Neutrophil (primary cell): ENCODE measurements around the gene LIMD2.

Experiments
- H3K27ac ChIP-seq: fragments of 200-600 bp; sonication (generic); 2 replicates; pipeline ENCODE4 v1.5.1; 2016; ENCODE audit warnings: mild to moderate bottlenecking, moderate library complexity
- H3K27me3 ChIP-seq: fragments of 200-600 bp; sonication (generic); 2 replicates; pipeline ENCODE4 v1.6.0; 2016; ENCODE audit warnings: mild to moderate bottlenecking
- H3K36me3 ChIP-seq: fragments of 200-600 bp; sonication (generic); 2 replicates; pipeline ENCODE4 v1.5.1; 2017
- H3K4me1 ChIP-seq, 2 experiments: fragments of 200-600 bp in 1 of 2; sonication (generic) in 1 of 2; 1 replicate in 1 of 2; 2 replicates in 1 of 2; pipeline versions ENCODE4 v1.5.1 to v1.6.1; 2013 to 2016; ENCODE audit warnings: low read depth in 1 of 2, low read length in 1 of 2, mild to moderate bottlenecking in 1 of 2, moderate library complexity in 1 of 2; ENCODE audit not compliant: control insufficient read depth in 1 of 2, insufficient read depth in 1 of 2
- H3K4me3 ChIP-seq, 2 experiments: fragments of 200-600 bp in 1 of 2; sonication (generic) in 1 of 2; 1 replicate in 1 of 2; 2 replicates in 1 of 2; pipeline ENCODE4 v1.5.1; 2013 to 2016; ENCODE audit warnings: low read depth in 1 of 2, low read length in 1 of 2, mild to moderate bottlenecking in 1 of 2, moderate library complexity in 1 of 2
- H3K9me3 ChIP-seq: fragments of 200-600 bp; sonication (generic); 2 replicates; pipeline ENCODE4 v1.5.1; 2016
- TF ChIP-seq, protein P1 (sequence below): fragments of 200-600 bp; sonication (generic); IDR thresholded peaks from 2 replicates; pipeline ENCODE4 v1.5.1; 2016; ENCODE audit warnings: antibody characterized with exemption

LIMD2 gene

DNA sequence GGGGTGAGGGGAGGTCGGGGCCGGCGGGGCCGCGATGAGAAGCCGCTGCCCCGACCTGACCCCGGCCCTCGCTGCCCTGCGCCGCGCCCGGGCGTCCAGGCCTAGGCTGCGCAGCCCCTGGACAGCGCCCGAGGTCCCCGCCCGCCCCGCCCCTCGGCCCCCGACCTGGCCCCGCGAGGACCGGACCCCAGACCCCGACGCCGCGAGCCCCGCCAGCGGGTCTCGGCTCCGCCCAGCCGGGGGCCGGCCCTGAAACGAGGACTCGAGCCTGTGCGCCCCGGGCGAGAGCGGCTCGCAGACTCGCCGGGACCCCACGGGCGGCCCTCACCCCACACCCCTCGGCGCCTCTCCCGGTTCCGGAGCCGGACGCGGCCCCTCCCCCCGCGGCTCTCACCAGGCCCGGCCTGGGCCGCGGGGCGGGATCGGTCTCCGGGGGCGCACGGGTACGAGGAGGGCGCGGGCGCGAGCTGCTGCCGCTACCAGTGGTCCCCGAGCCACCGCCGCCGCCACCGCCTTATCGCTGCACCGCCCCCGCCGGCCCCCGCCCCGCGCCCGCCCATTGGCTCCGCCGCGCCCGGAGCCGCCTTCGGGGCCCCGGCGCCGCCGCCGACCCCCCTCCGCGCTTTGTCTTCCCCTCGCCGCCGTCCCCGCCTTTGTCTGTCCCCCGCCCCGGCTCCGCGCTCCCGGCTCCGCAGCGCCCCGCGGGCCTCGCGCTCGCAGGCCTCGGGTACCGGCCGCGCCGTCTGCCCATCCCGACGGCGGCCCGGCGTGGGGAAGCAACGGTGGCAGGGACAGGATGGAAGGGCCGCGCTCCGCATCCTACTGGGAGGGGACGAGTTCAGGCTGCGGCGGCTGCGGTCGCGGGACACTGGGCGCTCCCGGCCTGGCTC, at the start of gene LIMD2:
Gene LIMD2, minus strand, starts transcription at position 488 of the 890 bp plus-strand sequence. CDS start 827 bp downstream, outside the sequence.
- Histone ChIP-seq H3K4me3 (peak within 1 kb of the TSS; percentile 73 to 98), H3K9me3 (no peaks in the 10 kb centered on the region), H3K36me3 (peaks cover 59% of the 10 kb centered on the region), H3K27me3 (no peaks in the 10 kb centered on the region), H3K27ac (peak within 1 kb of the TSS; percentile 100), H3K4me1 (peaks cover 43 to 53% of the 10 kb centered on the region in 2 experiments)
- TF ChIP-seq, protein P1, sequence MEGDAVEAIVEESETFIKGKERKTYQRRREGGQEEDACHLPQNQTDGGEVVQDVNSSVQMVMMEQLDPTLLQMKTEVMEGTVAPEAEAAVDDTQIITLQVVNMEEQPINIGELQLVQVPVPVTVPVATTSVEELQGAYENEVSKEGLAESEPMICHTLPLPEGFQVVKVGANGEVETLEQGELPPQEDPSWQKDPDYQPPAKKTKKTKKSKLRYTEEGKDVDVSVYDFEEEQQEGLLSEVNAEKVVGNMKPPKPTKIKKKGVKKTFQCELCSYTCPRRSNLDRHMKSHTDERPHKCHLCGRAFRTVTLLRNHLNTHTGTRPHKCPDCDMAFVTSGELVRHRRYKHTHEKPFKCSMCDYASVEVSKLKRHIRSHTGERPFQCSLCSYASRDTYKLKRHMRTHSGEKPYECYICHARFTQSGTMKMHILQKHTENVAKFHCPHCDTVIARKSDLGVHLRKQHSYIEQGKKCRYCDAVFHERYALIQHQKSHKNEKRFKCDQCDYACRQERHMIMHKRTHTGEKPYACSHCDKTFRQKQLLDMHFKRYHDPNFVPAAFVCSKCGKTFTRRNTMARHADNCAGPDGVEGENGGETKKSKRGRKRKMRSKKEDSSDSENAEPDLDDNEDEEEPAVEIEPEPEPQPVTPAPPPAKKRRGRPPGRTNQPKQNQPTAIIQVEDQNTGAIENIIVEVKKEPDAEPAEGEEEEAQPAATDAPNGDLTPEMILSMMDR, result no peak

DNA sequence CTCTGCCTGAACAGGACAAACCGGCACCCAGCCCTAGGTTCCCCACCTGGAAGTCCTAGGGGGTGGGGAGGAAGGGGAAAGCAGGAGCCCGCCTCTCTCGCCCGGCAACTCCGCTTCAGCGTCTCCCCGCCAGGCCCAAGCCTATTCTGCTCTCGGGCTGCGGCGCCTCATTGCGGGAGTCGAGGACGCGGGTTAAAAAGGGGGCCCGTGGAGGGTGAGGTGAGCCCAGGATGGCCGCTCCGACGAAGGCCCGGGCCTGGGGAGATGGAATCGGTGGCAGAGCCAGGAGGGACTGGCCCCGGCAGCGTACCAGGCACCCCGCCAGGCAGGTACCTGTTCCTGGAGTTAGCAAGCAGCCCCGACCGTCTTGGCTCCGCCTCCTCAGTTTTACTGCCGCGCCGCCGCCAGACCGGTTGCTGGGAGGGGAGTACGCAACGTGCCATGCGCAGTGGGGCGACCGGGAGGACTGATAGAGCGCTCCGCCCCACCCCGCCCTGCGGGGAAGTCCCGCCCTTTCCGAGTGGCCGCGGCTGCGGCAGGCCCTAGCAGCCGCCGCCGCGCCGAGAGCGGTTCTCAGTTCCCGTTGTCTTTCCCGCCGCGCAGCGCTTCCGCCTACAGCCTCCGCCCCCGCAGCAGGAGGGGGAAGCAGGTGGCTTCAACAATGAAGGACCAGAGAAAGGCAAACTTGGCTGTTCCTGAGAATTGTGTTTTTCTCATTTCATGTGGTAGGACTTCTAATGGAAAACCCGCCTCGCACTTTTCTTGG, 41.7 kb upstream of the LIMD2 start, which contains the start of gene STRADA:
Gene STRADA, minus strand, starts transcription at position 392 of the 766 bp plus-strand sequence. CDS start 13,430 bp downstream, outside the sequence.
- peaks cover 8% of the 10 kb centered on the region for H3K36me3 ChIP-seq
- no peaks in the 10 kb centered on the region for H3K27me3 ChIP-seq
- TF ChIP-seq, protein P1, result peak; percentile 57
- no peaks in the 10 kb centered on the region for H3K9me3 ChIP-seq
- peaks cover 55 to 59% of the 10 kb centered on the region in 2 experiments for H3K4me1 ChIP-seq
- peak within 1 kb of the TSS; percentile 98 for H3K27ac ChIP-seq
- peak within 1 kb of the TSS; percentile 77 to 92 for H3K4me3 ChIP-seq

GRCh38 chr17:63741143-63741407, 41.1 kb upstream of the LIMD2 start:
- H3K27ac ChIP-seq, result peak overlapping the region; percentile 98
- peaks cover 50 to 54% of the 10 kb centered on the region in 2 experiments for H3K4me1 ChIP-seq
- peaks cover 7% of the 10 kb centered on the region for H3K36me3 ChIP-seq

DNA sequence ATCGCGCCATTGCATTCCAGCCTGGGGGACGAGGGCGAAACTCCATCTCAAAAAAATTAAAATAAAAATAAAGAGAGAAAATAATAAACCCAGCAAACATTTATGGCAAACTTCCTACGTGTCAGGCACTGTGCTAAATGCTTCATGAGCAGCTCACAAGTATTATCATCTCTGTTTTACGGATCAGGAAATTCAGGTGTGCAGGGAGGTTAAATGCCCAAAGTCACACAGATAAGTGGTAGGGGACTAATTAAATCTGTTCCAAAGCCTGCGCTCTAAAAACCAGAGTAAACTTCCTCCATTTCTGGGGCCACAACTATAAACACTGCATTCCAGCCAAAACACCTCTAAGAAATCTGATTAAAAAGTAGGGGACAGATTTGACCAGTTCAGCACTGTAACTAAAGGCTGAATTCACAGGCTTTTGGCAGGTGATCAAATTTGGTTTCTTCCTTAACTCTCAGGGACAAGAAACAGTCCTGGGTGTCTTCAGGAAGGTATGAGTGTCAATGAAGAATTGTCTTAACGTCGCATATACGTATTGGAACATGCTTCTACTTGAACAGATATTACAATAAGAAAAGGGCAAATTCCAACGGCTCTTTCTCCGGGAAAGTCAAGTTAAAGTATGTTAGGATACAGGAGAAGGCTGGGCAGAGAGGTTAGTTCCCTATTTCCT, 40.7 kb upstream of the LIMD2 start:
- Histone ChIP-seq H3K27ac (peak overlapping the region; percentile 98), H3K9me3 (no peaks in the 10 kb centered on the region), H3K4me1 (peaks cover 45 to 49% of the 10 kb centered on the region in 2 experiments), H3K36me3 (peaks cover 2% of the 10 kb centered on the region), H3K4me3 (peak overlapping the region; percentile 77 to 92), H3K27me3 (no peaks in the 10 kb centered on the region)
- TF ChIP-seq, protein P1, result no peak

More at GRCh38 chr17:63741143-63741407, 41.1 kb upstream of the LIMD2 start:
- H3K27me3 ChIP-seq, result no peaks in the 10 kb centered on the region
- H3K9me3 ChIP-seq, result no peaks in the 10 kb centered on the region
- TF ChIP-seq, protein P1, result no peak
- peak overlapping the region; percentile 77 to 92 for H3K4me3 ChIP-seq

DNA sequence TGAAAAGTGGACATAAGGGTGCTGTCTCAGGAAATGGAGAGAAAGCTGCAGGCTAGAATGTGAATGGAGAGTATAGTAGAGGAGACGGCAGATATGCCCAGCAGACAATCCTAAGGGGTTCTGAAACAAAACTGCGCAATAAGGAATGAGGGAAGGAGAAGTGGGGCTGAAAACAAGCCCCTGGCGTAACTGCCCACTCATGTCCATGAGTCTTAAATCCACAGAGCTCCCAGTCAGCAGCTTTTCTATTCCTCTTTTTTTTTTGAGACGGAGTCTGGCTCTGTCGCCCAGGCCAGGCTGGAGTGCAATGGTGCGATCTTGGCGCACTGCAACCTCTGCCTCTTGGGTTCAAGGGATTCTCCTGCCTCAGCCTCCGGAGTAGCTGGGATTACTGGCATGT, 35.8 kb upstream of the LIMD2 start:
- Histone ChIP-seq H3K27ac (no peak overlapping the region), H3K36me3 (no peaks in the 10 kb centered on the region), H3K27me3 (no peaks in the 10 kb centered on the region), H3K9me3 (no peaks in the 10 kb centered on the region), H3K4me1 (peaks cover 8 to 15% of the 10 kb centered on the region in 2 experiments), H3K4me3 (no peak overlapping the region)
- TF ChIP-seq, protein P1, result no peak
